ENCODE data around the gene CHMP4A. TPM values are rescaled to one million over a fixed set of nuclear protein-coding genes. Genes with fewer than 3 reads are reported as not detected.

The CHMP4A gene
- total and polyA plus RNA-seq, 4 experiments from 2014 or later, result 99.3 to 194 (median 133) TPM

Other genes with a start within 250 kb of the CHMP4A start
Only the 30 nearest of the 34 such genes appear.
- under 1 TPM; 0.15 to 0.22 TPM for gene CARMIL3, start 161.5 kb downstream of the CHMP4A start, total RNA-seq
- gene CARMIL3, start 161.5 kb downstream of the CHMP4A start, polyA plus RNA-seq, result not detected
- not detected for gene CPNE6, start 141.9 kb downstream of the CHMP4A start, total RNA-seq
- under 1 TPM in 1 of 2 donors, not detected in 1; 0.04 TPM for gene CPNE6, start 141.9 kb downstream of the CHMP4A start, polyA plus RNA-seq
- 10 to 100 TPM; 18.3 to 21.4 TPM for gene PCK2, start 119.2 kb downstream of the CHMP4A start, total RNA-seq
- 10 to 100 TPM; 11.0 to 15.5 TPM for gene PCK2, start 119.2 kb downstream of the CHMP4A start, polyA plus RNA-seq
- gene DCAF11, start 98.7 kb downstream of the CHMP4A start, total RNA-seq, result 10 to 100 TPM; 71.5 to 75.8 TPM
- gene DCAF11, start 98.7 kb downstream of the CHMP4A start, polyA plus RNA-seq, result 10 to 100 TPM; 75.1 to 93.4 TPM
- 1 to 10 TPM; 2.9 to 4.5 TPM for gene NRL, start 98.5 kb downstream of the CHMP4A start, total RNA-seq
- 1 to 10 TPM; 1.4 to 1.6 TPM for gene NRL, start 98.5 kb downstream of the CHMP4A start, polyA plus RNA-seq
- gene FITM1, start 82.8 kb downstream of the CHMP4A start, total RNA-seq, result 1 to 10 TPM; 3.2 to 4.2 TPM
- gene FITM1, start 82.8 kb downstream of the CHMP4A start, polyA plus RNA-seq, result under 1 TPM; 0.69 to 0.81 TPM
- gene PSME1, start 77.3 kb downstream of the CHMP4A start, total RNA-seq, result 100 to 1,000 TPM; 257 to 273 TPM
- gene PSME1, start 77.3 kb downstream of the CHMP4A start, polyA plus RNA-seq, result 1,000 to 10,000 TPM in 1 of 2 donors, 100 to 1,000 TPM in 1; 976 to 1,008 TPM
- gene EMC9, start 71.9 kb downstream of the CHMP4A start, total RNA-seq, result 10 to 100 TPM; 33.0 to 33.9 TPM
- 10 to 100 TPM; 11.4 to 13.6 TPM for gene EMC9, start 71.9 kb downstream of the CHMP4A start, polyA plus RNA-seq
- gene PSME2, start 66.9 kb downstream of the CHMP4A start, total RNA-seq, result 100 to 1,000 TPM; 143 to 150 TPM
- gene PSME2, start 66.9 kb downstream of the CHMP4A start, polyA plus RNA-seq, result 100 to 1,000 TPM; 511 to 815 TPM
- gene RNF31, start 66.0 kb downstream of the CHMP4A start, total RNA-seq, result 100 to 1,000 TPM; 108 to 113 TPM
- 10 to 100 TPM; 44.3 to 75.7 TPM for gene RNF31, start 66.0 kb downstream of the CHMP4A start, polyA plus RNA-seq
- 100 to 1,000 TPM; 154 to 157 TPM for gene IRF9, start 52.2 kb downstream of the CHMP4A start, total RNA-seq
- 100 to 1,000 TPM in 1 of 2 donors, 10 to 100 TPM in 1; 59.3 to 121 TPM for gene IRF9, start 52.2 kb downstream of the CHMP4A start, polyA plus RNA-seq
- 10 to 100 TPM; 27.7 to 30.5 TPM for gene REC8, start 41.4 kb downstream of the CHMP4A start, total RNA-seq
- 1 to 10 TPM; 2.8 to 9.8 TPM for gene REC8, start 41.4 kb downstream of the CHMP4A start, polyA plus RNA-seq
- gene IPO4, start 24.7 kb downstream of the CHMP4A start, total RNA-seq, result 10 to 100 TPM; 22.4 to 30.2 TPM
- 10 to 100 TPM; 19.8 to 20.2 TPM for gene IPO4, start 24.7 kb downstream of the CHMP4A start, polyA plus RNA-seq
- gene TM9SF1, start 18.0 kb downstream of the CHMP4A start, total RNA-seq, result 10 to 100 TPM; 24.1 to 26.3 TPM
- gene TM9SF1, start 18.0 kb downstream of the CHMP4A start, polyA plus RNA-seq, result 10 to 100 TPM; 38.4 to 40.6 TPM
- gene TSSK4, start 7.8 kb downstream of the CHMP4A start, total RNA-seq, result 1 to 10 TPM; 1.2 to 1.9 TPM
- 1 to 10 TPM in 1 of 2 donors, under 1 TPM in 1; 0.47 to 1.3 TPM for gene TSSK4, start 7.8 kb downstream of the CHMP4A start, polyA plus RNA-seq
- 10 to 100 TPM; 12.5 to 15.3 TPM for gene MDP1, start 2.6 kb upstream of the CHMP4A start, total RNA-seq
- gene MDP1, start 2.6 kb upstream of the CHMP4A start, polyA plus RNA-seq, result 10 to 100 TPM; 27.3 to 28.1 TPM
- gene NEDD8, start 18.9 kb upstream of the CHMP4A start, total RNA-seq, result 100 to 1,000 TPM; 116 to 127 TPM
- 100 to 1,000 TPM; 351 to 425 TPM for gene NEDD8, start 18.9 kb upstream of the CHMP4A start, polyA plus RNA-seq
- 10 to 100 TPM; 91.0 to 95.8 TPM for gene GMPR2, start 19.4 kb upstream of the CHMP4A start, total RNA-seq
- 100 to 1,000 TPM; 103 to 116 TPM for gene GMPR2, start 19.4 kb upstream of the CHMP4A start, polyA plus RNA-seq
- gene TINF2, start 29.1 kb upstream of the CHMP4A start, total RNA-seq, result 100 to 1,000 TPM; 131 to 132 TPM
- gene TINF2, start 29.1 kb upstream of the CHMP4A start, polyA plus RNA-seq, result 100 to 1,000 TPM; 151 to 169 TPM
- 10 to 100 TPM; 11.0 to 16.1 TPM for gene TGM1, start 49.7 kb upstream of the CHMP4A start, total RNA-seq
- gene TGM1, start 49.7 kb upstream of the CHMP4A start, polyA plus RNA-seq, result under 1 TPM; 0.11 to 0.12 TPM
- gene RABGGTA, start 58.1 kb upstream of the CHMP4A start, total RNA-seq, result 10 to 100 TPM; 55.6 to 62.5 TPM
- 10 to 100 TPM; 22.9 to 32.5 TPM for gene RABGGTA, start 58.1 kb upstream of the CHMP4A start, polyA plus RNA-seq
- 10 to 100 TPM; 37.6 to 38.6 TPM for gene DHRS1, start 86.3 kb upstream of the CHMP4A start, total RNA-seq
- gene DHRS1, start 86.3 kb upstream of the CHMP4A start, polyA plus RNA-seq, result 10 to 100 TPM; 31.4 to 32.9 TPM
- 10 to 100 TPM; 23.1 to 28.1 TPM for gene NOP9, start 86.4 kb upstream of the CHMP4A start, total RNA-seq
- gene NOP9, start 86.4 kb upstream of the CHMP4A start, polyA plus RNA-seq, result 1 to 10 TPM in 1 of 2 donors, under 1 TPM in 1; 0.83 to 1.6 TPM
- gene CIDEB, start 94.5 kb upstream of the CHMP4A start, total RNA-seq, result 10 to 100 TPM; 22.3 to 26.0 TPM
- 10 to 100 TPM; 17.2 to 24.3 TPM for gene CIDEB, start 94.5 kb upstream of the CHMP4A start, polyA plus RNA-seq
- gene LTB4R2, start 96.7 kb upstream of the CHMP4A start, total RNA-seq, result 10 to 100 TPM; 18.0 to 18.8 TPM
- gene LTB4R2, start 96.7 kb upstream of the CHMP4A start, polyA plus RNA-seq, result 1 to 10 TPM; 2.3 to 3.2 TPM
- gene LTB4R, start 98.0 kb upstream of the CHMP4A start, total RNA-seq, result 10 to 100 TPM; 19.5 to 20.0 TPM
- 10 to 100 TPM in 1 of 2 donors, 1 to 10 TPM in 1; 9.6 to 10.6 TPM for gene LTB4R, start 98.0 kb upstream of the CHMP4A start, polyA plus RNA-seq
- gene ADCY4, start 121.6 kb upstream of the CHMP4A start, total RNA-seq, result 1 to 10 TPM; 7.1 to 8.1 TPM
- gene ADCY4, start 121.6 kb upstream of the CHMP4A start, polyA plus RNA-seq, result under 1 TPM; 0.48 to 0.62 TPM
- 10 to 100 TPM; 63.0 to 63.5 TPM for gene RIPK3, start 126.5 kb upstream of the CHMP4A start, total RNA-seq
- gene RIPK3, start 126.5 kb upstream of the CHMP4A start, polyA plus RNA-seq, result 10 to 100 TPM in 1 of 2 donors, 1 to 10 TPM in 1; 6.2 to 16.7 TPM
- gene NFATC4, start 154.7 kb upstream of the CHMP4A start, total RNA-seq, result not detected
- gene NFATC4, start 154.7 kb upstream of the CHMP4A start, polyA plus RNA-seq, result not detected
- under 1 TPM in 1 of 2 experiments, not detected in 1; 0.32 TPM for gene NYNRIN, start 185.5 kb upstream of the CHMP4A start, total RNA-seq
- under 1 TPM in 1 of 2 donors, not detected in 1; 0.02 TPM for gene NYNRIN, start 185.5 kb upstream of the CHMP4A start, polyA plus RNA-seq

Data from CD4-positive, alpha-beta memory T cell (primary cell).